Upper lobe of right lung (tissue), 1 donor: Measurements from ENCODE around the gene ATL2. TPM values are rescaled to one million over a fixed set of nuclear protein-coding genes. Genes with fewer than 3 reads are reported as not detected.
"Not testable (repeated sequence)": the region's sequence is repeated elsewhere in the genome, so short reads cannot be mapped to it uniquely, and the experiment has no call there.

Experiments
- ATAC-seq: fragments of 200-7000 bp; cut with Tn5 transposase; one replicate; pipeline ENCODE4 v1.9.1; 2020; ENCODE audit warnings: mild to moderate bottlenecking, moderate library complexity
- DNase-seq: peaks from one replicate; pipeline ENCODE4 v3.0.0-alpha.2; 2020
- H3K27ac ChIP-seq: fragments of 200-600 bp; one replicate; pipeline ENCODE4 v1.8.0; 2022
- H3K27me3 ChIP-seq: fragments of 200-600 bp; one replicate; pipeline ENCODE4 v1.8.0; 2022; ENCODE audit warnings: mild to moderate bottlenecking
- H3K36me3 ChIP-seq: fragments of 200-600 bp; one replicate; pipeline ENCODE4 v1.8.0; 2022
- H3K4me1 ChIP-seq: fragments of 200-600 bp; one replicate; pipeline ENCODE4 v1.8.0; 2022
- H3K4me3 ChIP-seq: fragments of 200-600 bp; one replicate; pipeline ENCODE4 v1.8.0; 2022; ENCODE audit warnings: mild to moderate bottlenecking
- H3K9me3 ChIP-seq: fragments of 200-600 bp; one replicate; pipeline ENCODE4 v1.8.0; 2022
- intact Hi-C: fragments of 100-400 bp; cut with DNase I; formaldehyde crosslinking; loops from one replicate; pipeline ENCODE4 v1.11.0; 2022
- total RNA-seq: library from RNA; stranded (reverse); fragmentation: NEBNext Ultra II Directional; extraction: Animal tissue kit (Norgen Biotek cat#: 25700); gene quantifications from one replicate; pipeline ENCODE4 v1.2.1, GENCODE V29; 2021
- TF ChIP-seq, protein P1 (sequence below): fragments of 200-600 bp; IDR thresholded peaks from one replicate; pipeline ENCODE4 v1.8.0; 2022; ENCODE audit warnings: antibody characterized with exemption
- donor health status: DM: no; HTN: yes; CAD: no; lungs with severe emphysema.

ATL2 gene
- total RNA-seq, 1 donor from 2014 or later: 69.1 TPM

DNA sequence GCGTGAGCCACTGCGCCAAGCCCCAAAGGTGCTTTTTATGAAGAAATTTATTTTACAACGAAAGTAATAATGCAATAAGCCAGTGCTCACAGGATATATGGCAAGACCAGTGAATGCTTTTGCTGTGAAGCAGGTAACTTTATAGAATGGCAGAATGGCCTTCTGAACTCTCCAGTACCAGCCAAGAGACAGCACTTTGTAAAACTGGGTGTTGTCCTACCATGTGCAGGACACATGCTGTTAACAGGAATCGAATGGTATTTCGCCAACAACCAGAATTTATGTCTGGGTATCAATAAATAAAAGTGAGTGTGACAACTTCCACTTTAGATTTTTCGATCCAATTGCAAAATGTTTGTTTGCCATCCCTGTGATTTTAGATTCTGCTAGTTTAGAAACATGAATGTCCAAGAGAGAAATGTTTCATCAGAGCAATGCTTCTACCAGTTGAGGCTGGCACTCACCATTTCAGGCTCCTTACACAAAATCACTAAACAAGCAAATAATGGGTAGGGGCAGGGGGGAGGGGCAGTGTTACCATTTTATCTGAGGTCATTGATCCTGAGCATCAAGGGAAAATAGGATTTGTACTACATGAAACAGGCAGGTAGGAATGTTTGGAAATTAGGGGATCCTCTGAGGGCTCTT is 95.9 kb downstream of the ATL2 start:
- ATAC-seq (no peak), DNase-seq (no peak)
- Histone ChIP-seq H3K27ac (no peak overlapping the region), H3K9me3 (no peaks in the 10 kb centered on the region), H3K27me3 (no peaks in the 10 kb centered on the region), H3K4me1 (no peaks in the 10 kb centered on the region), H3K4me3 (no peak overlapping the region), H3K36me3 (no peaks in the 10 kb centered on the region)
- TF ChIP-seq, protein P1, sequence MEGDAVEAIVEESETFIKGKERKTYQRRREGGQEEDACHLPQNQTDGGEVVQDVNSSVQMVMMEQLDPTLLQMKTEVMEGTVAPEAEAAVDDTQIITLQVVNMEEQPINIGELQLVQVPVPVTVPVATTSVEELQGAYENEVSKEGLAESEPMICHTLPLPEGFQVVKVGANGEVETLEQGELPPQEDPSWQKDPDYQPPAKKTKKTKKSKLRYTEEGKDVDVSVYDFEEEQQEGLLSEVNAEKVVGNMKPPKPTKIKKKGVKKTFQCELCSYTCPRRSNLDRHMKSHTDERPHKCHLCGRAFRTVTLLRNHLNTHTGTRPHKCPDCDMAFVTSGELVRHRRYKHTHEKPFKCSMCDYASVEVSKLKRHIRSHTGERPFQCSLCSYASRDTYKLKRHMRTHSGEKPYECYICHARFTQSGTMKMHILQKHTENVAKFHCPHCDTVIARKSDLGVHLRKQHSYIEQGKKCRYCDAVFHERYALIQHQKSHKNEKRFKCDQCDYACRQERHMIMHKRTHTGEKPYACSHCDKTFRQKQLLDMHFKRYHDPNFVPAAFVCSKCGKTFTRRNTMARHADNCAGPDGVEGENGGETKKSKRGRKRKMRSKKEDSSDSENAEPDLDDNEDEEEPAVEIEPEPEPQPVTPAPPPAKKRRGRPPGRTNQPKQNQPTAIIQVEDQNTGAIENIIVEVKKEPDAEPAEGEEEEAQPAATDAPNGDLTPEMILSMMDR: no peak
- intact Hi-C loops: no loop called here

DNA sequence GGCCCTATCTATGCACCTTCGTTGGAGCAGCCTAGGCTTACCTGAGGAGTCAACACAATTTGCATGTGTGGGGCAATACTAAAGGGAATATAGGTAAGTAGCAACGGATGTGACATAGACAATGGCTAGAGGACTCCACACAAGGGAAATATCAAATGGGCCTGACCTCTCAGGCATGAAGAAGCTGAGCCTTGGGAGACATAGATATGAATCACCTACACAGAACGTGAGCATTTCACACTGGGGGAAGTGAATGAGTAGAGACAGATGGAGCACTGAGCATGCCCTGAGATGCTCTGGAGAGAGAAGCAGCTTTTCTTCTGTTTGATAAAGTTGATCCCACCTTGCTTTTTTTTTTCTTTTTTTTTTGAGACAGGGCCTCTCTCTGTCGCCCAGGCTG is 97.9 kb downstream of the ATL2 start:
- ATAC-seq (no peak), DNase-seq (no peak)
- Histone ChIP-seq H3K4me3 (no peak overlapping the region), H3K27ac (no peak overlapping the region), H3K9me3 (no peaks in the 10 kb centered on the region), H3K27me3 (no peaks in the 10 kb centered on the region), H3K36me3 (no peaks in the 10 kb centered on the region), H3K4me1 (no peaks in the 10 kb centered on the region)
- intact Hi-C loops: loop anchor here (10.0 kb wide), 1 partner anchor 294 kb away; no protein-coding TSS in a partner anchor
- TF ChIP-seq, protein P1: no peak

DNA sequence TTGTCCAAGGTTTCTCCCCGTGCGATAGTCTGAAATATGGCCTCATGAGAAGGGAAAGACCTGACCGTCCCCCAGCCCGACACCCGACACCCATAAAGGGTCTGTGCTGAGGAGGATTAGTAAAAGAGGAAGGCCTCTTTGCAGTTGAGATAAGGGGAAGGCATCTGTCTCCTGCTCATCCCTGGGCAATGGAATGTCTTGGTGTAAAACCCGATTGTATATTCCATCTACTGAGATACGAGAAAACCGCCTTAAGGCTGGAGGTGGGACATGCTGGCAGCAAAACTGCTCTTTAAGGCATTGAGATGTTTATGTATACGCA is 99.0 kb downstream of the ATL2 start:
- intact Hi-C loops: loop anchor here (10.0 kb wide), 1 partner anchor 293 kb away; no protein-coding TSS in a partner anchor
- H3K4me3 ChIP-seq, H3K4me1 ChIP-seq, H3K36me3 ChIP-seq, H3K9me3 ChIP-seq, DNase-seq, ATAC-seq, H3K27me3 ChIP-seq: not testable (repeated sequence)
- peak overlapping the region; percentile 63 for H3K27ac ChIP-seq

DNA sequence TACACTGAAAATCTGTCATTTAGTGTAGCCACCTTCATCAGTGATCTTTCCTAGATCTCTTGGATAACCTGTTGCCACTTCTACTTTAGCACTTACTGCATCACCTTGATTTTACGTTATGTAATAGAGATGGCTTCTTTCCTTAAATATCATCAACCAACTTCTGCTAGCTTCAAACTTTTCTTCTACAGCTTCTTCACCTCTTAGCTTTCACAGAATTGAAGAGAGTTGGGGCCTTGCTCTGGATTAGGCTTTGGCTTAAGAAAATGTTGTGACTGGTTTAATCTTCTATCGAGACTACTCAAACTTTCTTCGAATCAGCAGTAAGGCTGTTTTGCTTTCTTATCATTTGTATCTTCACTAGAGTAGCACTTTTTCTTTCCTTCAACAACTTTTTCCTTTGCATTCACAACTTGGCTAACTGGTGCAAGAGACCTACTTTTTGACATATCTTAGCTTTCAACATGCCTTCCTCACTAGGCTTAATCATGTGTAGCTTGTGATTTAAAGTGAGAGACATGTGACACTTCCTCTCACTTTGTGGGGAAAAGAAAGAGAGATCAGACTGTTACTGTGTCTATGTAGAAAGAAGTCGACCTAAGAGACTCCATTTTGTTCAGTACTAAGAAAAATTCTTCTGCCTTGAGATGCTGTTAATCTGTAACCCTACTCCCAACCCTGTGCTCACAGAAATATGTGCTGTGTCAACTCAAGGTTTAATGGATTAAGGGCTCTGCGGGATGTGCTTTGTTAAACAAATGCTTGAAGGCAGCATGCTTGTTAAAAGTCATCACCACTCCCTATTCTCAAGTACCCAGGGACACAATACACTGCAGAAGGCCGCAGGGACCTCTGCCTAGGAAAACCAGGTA is 99.6 kb downstream of the ATL2 start:
- ATAC-seq (peak; percentile 13), DNase-seq (no peak)
- H3K36me3 ChIP-seq: no peaks in the 10 kb centered on the region
- no peak overlapping the region for H3K4me3 ChIP-seq
- intact Hi-C loops: loop anchor here (10.0 kb wide), 1 partner anchor 293 kb away; no protein-coding TSS in a partner anchor
- H3K27ac ChIP-seq: peak overlapping the region; percentile 63
- no peaks in the 10 kb centered on the region for H3K27me3 ChIP-seq
- H3K4me1 ChIP-seq: no peaks in the 10 kb centered on the region
- TF ChIP-seq, protein P1: no peak
- no peaks in the 10 kb centered on the region for H3K9me3 ChIP-seq

DNA sequence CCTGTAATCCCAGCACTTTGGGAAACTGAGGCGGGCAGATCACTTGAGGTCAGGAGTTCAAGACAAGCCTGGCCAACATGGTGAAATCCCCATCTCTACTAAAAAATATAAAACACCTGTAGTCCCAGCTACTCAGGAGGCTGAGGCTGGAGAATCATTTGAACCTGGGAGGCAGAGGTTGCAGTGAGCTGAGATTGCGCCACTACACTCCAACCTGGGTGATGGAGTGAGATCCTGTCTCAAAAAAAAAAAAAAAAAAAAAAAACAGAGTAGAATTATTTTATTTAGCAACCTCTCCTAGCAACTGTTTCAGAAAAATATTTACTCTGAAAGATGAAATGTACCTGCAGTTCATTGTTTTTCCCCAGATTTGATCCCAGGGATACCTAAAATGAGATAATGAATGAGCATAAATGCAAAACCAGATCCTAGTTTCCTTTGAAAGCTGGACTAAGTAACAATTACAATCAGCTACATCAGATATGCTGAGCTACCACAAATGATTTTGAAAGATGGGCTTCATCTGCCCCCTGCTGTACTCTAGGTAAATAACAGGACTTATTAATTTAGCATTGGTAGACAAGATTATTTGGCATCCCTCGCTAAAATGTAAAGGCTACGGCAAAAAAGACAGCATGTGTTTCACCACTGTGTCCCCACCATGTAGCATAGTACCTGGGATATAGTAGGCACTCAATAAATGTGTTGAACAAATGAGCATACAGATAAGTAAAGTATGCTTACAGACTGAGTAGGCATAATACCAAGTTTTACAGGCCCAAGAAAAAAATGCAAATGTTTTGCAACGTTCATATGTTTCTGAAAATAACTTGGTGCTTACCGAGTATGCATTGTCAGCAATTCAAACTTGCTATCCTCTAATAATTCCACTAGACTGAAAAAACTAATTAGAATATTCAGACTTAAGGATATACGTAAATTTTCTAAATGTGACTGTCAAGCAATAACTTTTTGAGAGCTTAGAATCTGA is 102.5 kb downstream of the ATL2 start:
- Histone ChIP-seq H3K9me3 (no peaks in the 10 kb centered on the region), H3K4me3 (no peak overlapping the region), H3K4me1 (no peaks in the 10 kb centered on the region), H3K27ac (no peak overlapping the region), H3K27me3 (no peaks in the 10 kb centered on the region), H3K36me3 (no peaks in the 10 kb centered on the region)
- no peak for DNase-seq
- ATAC-seq: peak; percentile 95
- intact Hi-C loops: loop anchor here (10.0 kb wide), 1 partner anchor 290 kb away; no protein-coding TSS in a partner anchor
- TF ChIP-seq, protein P1: peak; percentile 64
